ENCODE results near the gene LUM.

LUM gene

GRCh38 chr12:91111366-91112325, at the start of gene LUM:
Gene LUM (minus strand): TSS chr12:91111494. CDS start chr12:91108979, 2,515 bp downstream.
- in situ Hi-C loops (cut with HindIII; ENCODE audit: low sequenced_read_pairs) = no loop called here

DNA sequence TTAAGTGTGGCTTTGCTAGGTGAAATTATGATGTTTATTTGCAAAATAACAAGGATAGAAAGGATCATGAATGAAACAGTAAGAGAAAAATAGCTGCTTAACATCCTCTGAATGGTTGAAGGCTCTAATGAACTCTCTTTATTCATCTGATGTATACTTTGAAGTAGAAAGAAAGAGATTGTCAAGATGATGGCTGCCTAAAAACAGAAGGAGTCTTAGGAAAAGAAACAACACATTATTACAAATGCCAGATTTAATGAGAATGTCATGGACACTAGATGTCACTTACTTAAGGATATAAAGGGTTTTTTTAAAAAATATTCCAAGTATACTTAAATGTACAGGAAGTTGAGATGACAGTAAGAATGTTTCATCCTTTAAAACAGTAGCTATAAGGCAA, 49.7 kb upstream of the LUM start:
- in situ Hi-C loops (cut with HindIII; ENCODE audit: low sequenced_read_pairs) = no loop called here

GRCh38 chr12:91155990-91156389, 44.7 kb upstream of the LUM start:
- in situ Hi-C loops (cut with HindIII; ENCODE audit: low sequenced_read_pairs) = no loop called here

GRCh38 chr12:91154131-91154530, 42.8 kb upstream of the LUM start:
- in situ Hi-C loops (cut with HindIII; ENCODE audit: low sequenced_read_pairs) = no loop called here

DNA sequence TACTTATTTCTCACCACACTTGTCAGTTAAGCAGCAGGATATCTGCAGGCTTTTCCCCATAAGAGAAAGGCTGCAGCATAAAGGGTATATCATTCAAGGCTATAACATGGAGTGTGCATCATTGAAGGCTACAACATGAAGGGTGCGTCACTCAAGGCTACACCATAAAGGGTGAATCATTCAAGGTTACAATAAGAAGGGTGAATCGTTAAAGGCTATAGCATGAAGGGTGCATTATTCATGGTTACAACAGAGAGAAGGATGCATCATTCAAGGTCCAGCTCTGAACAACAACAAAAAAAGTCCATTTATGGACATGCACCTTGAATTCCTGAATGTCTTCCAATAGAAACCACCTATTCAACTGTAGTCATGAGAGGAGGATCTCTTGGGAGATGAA, 32.8 kb upstream of the LUM start:
- in situ Hi-C loops (cut with HindIII; ENCODE audit: low sequenced_read_pairs) = no loop called here

DNA sequence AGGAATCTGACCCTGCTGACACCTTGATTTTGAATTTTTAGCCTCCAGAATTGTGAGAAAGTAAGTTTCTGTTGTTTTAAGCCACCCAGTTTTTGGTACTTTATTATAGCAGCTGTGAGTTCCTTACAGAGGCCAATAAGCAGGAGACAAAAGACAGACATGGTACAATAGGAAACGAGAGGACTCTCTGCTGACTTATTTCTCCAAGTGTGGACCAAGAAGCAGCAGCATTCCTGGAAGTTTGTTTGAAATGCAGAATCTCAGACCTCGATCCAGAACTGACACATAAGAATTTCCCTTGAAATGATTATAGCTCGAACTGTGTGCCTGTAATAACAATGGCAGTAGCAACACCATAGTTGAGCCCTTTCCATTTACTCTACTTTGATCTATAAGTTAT, 31.9 kb upstream of the LUM start:
- in situ Hi-C loops (cut with HindIII; ENCODE audit: low sequenced_read_pairs) = no loop called here

DNA sequence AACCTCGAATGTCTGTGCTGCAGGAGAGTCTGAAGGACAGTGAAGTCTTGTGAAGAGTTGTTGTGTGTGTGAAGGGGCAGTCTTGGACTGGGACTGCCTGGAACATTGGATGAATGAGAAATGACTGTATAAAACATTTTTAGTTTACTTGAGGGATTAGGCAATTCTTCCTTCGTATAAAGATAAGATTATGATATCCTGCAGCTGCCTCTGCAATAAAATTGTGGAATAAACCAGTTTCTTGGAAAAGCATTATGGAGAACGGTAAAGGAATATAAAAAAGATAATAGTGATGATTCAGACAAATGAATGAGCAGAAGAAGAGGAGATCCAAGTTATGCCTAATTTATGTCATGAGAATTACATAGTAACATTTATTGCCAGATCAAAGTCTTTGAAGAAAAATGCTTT, 30.9 kb upstream of the LUM start:
- in situ Hi-C loops (cut with HindIII; ENCODE audit: low sequenced_read_pairs) = no loop called here

DNA sequence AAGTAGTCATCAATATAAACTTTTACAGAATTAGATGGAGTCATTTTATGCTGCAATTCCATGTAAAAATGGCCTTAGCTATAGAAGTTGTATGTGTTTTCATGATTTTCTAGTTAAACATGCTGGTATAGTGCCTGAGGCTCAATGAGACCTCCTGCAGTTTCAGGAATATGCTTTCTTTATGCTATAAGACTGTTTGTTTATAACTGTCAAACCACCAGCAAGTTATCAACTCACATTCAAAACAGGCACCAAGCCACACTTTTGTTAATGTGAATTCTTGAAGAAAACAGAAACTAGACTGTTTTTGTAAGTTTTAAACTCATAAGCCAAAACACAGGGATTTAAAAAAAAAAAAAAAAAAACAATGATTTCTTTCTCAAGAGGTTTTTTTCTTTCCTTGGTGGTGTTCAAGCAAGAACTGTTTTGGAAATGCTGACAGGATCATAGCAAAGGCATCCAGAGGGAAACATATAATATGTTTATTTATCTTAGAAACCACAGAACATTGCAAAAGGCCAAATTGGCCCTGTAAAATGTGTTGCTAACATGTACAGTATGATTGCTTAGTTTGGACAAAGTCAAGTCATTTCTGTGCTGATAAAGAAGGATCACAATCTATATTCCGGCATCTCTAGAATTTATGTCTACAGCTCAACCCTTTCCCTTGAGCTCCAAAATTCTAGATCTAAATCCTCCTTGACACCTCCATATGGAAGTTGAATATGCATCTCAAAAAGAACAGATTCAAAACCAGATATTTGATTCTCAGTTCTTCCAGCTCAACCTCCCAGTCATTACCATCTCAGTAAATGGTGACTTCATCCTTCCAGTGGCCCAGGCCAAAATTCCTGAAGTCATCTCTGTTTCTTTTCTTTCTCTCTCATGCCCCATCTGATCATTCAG, 29.0 kb upstream of the LUM start:
- in situ Hi-C loops (cut with HindIII; ENCODE audit: low sequenced_read_pairs) = no loop called here

DNA sequence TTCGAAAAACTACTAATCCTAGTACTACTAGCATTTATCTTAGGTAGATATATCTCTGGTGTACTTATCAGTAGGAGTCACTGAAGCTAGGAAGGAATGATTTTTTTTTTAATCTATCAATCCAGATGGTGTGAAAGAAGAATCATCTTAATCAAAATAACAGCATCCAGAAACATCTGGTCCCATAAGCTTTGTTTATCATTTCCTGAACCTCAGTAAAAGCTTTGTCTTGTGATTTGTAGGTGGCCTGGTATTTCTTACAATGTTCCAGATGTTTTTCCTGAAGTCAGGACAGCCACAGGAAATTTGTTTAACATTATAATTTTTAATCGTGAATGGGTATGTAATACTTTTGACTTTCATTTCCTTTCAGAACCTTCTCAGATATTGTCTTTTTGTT, 28.0 kb upstream of the LUM start:
- in situ Hi-C loops (cut with HindIII; ENCODE audit: low sequenced_read_pairs) = no loop called here

DNA sequence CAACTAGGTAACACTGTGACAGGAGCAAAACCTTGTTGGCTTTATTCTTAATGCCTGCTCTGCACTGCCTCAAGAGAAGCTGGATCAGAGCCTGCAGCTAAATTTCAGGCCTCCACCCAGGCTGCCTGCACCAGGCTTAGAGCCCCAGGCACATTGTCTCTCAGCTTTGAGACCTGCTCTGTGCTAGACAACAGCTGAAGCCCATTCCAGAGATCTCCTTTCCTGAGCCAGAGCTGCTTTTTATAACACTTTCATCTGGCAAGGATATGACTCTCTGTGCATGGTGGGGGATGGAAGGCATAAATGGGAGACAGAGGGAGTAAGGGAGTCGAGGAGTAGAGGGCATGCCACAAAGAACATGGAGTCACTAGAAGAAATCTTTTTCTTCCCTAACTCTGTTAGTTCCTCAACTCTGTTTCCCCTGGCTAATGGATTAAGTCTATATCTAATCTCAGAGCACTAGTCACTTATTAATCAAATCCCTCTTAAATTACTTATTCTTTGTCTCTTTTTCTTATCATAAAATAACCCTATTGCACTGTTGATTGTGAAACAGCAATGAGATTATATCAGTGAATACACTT, 27.1 kb upstream of the LUM start:
- in situ Hi-C loops (cut with HindIII; ENCODE audit: low sequenced_read_pairs) = no loop called here

DNA sequence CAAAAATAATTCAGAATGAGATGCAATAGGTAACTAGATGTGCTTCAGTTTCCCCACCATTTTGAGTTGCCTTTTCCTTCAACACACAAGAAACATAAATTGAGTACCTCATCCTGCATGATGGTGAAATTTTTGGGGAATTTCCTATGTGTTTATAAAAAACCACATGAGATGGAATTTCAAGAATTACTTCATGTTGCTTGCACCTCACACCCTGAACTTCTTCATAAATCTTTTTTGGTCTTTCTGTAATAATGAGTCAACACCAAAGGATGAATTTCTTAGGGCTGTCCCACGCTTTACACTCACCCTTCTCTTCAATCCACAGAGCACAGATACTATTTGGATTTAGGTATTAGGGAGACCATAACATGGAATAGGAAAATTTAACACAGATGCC, 22.6 kb upstream of the LUM start:
- in situ Hi-C loops (cut with HindIII; ENCODE audit: low sequenced_read_pairs) = no loop called here

GRCh38 chr12:91129662-91130362, 18.5 kb upstream of the LUM start:
- in situ Hi-C loops (cut with HindIII; ENCODE audit: low sequenced_read_pairs) = no loop called here

DNA sequence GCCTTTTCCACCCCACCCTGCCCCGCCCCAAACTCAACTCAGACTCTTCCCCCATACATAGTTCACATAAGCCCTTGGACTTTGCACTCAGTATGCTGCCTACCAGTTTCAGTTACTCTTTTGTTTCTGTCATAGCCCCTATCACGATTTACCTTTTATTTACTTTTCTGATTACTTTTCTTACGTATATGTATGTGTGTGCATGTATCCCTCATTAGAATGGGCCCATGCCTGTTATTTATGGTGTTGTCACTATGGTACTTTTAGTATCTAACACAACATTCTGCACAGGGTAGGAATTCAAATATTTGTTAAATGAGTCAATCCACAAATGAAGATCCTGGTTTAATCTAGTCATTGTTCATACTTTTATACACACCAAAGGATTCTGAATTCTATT, 16.5 kb upstream of the LUM start:
- in situ Hi-C loops (cut with HindIII; ENCODE audit: low sequenced_read_pairs) = no loop called here

- in situ Hi-C loops (cut with HindIII; ENCODE audit: low sequenced_read_pairs) = no loop called here
Measured at GRCh38 chr12:91127306-91127705, 16.0 kb upstream of the LUM start.

GRCh38 chr12:91126516-91126915, 15.2 kb upstream of the LUM start:
- in situ Hi-C loops (cut with HindIII; ENCODE audit: low sequenced_read_pairs) = no loop called here

DNA sequence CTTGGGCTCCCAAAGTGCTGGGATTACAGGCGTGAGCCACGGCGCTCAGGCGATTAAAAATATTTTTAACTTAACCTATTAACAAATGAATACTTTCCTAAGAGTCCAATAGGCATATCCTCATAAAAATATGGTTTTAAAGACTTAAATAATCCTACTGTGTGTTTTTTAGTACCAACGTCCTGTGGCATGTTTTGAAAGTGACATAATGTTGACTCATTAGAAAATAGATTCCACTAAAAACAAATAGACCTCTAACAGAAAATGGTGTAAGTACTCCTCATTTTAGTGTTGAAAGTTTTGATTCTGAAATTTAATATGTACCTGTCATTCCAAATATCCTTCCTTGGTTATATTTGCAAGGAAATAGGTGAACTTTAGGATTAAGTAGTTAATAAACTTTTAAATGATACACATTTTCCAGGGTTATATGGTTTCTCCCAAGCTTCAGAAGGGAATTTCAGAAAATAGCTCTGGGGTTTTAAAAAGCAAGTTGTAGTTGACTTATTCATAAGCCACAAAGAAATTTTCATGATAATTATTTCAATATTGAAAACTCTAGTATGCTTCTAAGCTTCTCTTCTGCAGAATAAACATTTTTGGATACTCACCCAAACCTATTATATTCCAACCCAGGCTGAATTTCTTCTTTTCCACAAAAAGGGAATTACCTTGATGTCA, 12.1 kb upstream of the LUM start:
- in situ Hi-C loops (cut with HindIII; ENCODE audit: low sequenced_read_pairs) = no loop called here

- in situ Hi-C loops (cut with HindIII; ENCODE audit: low sequenced_read_pairs) = no loop called here
Measured at GRCh38 chr12:91120781-91121180, 9.5 kb upstream of the LUM start.

GRCh38 chr12:91119089-91119488, 7.8 kb upstream of the LUM start:
- in situ Hi-C loops (cut with HindIII; ENCODE audit: low sequenced_read_pairs) = no loop called here

DNA sequence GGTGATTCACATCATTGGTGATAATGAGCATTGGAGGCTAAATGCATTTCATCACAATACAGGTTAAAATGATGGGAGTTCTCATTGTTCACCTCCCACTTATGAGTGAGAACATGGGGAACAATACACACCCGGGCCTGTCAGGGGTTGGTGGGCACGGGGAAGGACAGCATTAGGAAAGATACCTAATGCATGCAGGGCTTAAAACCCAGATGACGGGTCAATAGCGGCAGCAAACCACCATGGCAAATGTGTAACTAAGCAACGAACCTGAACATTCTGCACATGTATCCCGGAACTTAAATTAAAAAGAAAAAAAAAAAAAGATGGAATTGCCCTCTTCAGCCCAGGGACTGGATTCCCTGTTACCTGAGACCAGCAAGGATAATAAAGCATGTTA, 2.3 kb upstream of the LUM start:
- in situ Hi-C loops (cut with HindIII; ENCODE audit: low sequenced_read_pairs) = no loop called here

- in situ Hi-C loops (cut with HindIII; ENCODE audit: low sequenced_read_pairs) = no loop called here
Measured at GRCh38 chr12:91110311-91110924, 876 bp downstream of the LUM start.
